Measurements from ENCODE around the gene PLA2G2C. TPM values are rescaled to one million over a fixed set of nuclear protein-coding genes. Genes with fewer than 3 reads are reported as not detected.

The PLA2G2C gene
- total RNA-seq, 4 donors from 2014 or later, result 0.31 to 0.81 TPM; not detected in 2

DNA sequence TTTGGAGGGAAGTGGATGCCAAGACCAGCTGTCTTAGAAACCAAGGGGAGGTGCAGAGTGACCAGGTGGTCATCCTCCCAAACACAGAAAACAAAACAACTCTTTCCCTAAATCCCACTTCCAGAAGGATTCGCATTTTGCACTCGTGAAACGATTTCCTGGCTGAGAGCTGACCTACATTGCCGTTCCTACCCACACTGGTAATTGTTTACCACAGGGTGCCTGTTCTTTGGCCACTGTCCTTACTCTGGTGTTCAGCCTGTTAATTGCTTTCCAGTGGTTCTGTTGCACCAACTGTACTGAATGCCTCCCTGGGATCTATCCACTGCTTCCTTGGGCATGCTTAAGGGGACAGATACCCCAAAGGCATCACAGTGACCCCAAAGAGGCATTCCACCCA, 23.2 kb upstream of the PLA2G2C start:
- Histone ChIP-seq H3K4me3 (no peak overlapping the region), H3K9me3 (no peaks in the 10 kb centered on the region), H3K36me3 (no peaks in the 10 kb centered on the region), H3K27ac (no peak overlapping the region), H3K4me1 (peaks cover 0 to 10% (median 3%) of the 10 kb centered on the region in 3 donors), H3K27me3 (peaks cover 36% of the 10 kb centered on the region)
- ATAC-seq, result no peak
- 77 to 80% methylated on average over 4 of the region's 4 CpGs for WGBS, 2 donors (ENCODE audit: low coverage in 1 of 2)
- TF ChIP-seq, protein P1, sequence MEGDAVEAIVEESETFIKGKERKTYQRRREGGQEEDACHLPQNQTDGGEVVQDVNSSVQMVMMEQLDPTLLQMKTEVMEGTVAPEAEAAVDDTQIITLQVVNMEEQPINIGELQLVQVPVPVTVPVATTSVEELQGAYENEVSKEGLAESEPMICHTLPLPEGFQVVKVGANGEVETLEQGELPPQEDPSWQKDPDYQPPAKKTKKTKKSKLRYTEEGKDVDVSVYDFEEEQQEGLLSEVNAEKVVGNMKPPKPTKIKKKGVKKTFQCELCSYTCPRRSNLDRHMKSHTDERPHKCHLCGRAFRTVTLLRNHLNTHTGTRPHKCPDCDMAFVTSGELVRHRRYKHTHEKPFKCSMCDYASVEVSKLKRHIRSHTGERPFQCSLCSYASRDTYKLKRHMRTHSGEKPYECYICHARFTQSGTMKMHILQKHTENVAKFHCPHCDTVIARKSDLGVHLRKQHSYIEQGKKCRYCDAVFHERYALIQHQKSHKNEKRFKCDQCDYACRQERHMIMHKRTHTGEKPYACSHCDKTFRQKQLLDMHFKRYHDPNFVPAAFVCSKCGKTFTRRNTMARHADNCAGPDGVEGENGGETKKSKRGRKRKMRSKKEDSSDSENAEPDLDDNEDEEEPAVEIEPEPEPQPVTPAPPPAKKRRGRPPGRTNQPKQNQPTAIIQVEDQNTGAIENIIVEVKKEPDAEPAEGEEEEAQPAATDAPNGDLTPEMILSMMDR (IDR thresholded peaks at IDR 0.05), result no peak
- TF ChIP-seq EP300 (IDR thresholded peaks at IDR 0.05) (no peak), POLR2AphosphoS5 (IDR thresholded peaks at IDR 0.05) (no peak), POLR2A (IDR thresholded peaks at IDR 0.05) (no peak)

DNA sequence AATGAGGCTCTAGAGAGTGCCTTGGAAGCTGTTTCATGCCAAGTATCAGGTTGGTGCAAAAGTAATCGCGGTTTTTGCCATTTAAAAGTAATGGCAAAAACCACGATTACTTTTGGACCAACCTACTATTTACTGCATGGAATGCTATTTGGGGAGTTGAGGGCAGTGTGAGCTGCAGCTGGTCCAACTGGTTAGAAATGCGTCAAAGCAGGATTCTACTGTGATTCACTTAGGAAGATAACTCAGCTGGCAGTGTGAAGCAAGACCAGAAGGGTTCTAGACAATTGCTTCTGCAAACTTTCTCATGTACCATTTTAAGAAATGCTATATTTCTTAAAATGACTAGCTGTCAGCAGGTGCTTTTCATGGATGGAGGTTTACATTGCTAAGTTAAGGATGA, 21.2 kb upstream of the PLA2G2C start:
- H3K4me1 ChIP-seq, result peaks cover 0 to 3% (median 0%) of the 10 kb centered on the region in 3 donors
- H3K27ac ChIP-seq, result no peak overlapping the region
- no peak overlapping the region for H3K4me3 ChIP-seq
- no peak for TF ChIP-seq POLR2A (IDR thresholded peaks at IDR 0.05)
- TF ChIP-seq, protein P1 (IDR thresholded peaks at IDR 0.05), result no peak
- TF ChIP-seq EP300 (IDR thresholded peaks at IDR 0.05), result no peak
- TF ChIP-seq POLR2AphosphoS5 (IDR thresholded peaks at IDR 0.05), result no peak
- no peaks in the 10 kb centered on the region for H3K9me3 ChIP-seq
- no peak for ATAC-seq
- 83 to 91% methylated on average over 4 of the region's 4 CpGs for WGBS, 2 donors (ENCODE audit: low coverage in 1 of 2)
- peaks cover 23% of the 10 kb centered on the region for H3K27me3 ChIP-seq
- H3K36me3 ChIP-seq, result no peaks in the 10 kb centered on the region

DNA sequence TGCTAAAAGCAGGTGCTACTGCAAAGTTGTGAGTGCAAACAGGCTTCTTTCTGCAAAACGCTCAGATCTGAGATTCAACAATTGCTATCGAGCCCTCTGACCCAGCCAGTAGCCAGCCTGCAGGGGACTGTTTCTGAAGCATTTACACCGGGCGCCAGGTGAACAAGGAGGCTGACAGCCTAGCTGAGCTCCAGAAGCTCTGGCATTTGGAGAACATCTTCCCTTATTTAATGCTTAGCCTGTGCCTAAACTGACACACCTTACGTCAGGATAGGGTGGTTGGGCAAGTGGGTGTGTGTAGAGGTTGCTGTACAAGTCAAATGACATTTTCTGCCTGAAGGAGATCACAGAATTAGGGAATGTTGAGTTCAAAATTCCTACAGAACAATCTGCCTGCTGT, 15.8 kb upstream of the PLA2G2C start:
- 95 to 100% methylated on average over 1 to 2 of the region's 5 CpGs for WGBS, 2 donors (ENCODE audit: low coverage in 1 of 2)
- no peak for TF ChIP-seq EP300 (IDR thresholded peaks at IDR 0.05)
- TF ChIP-seq POLR2AphosphoS5 (IDR thresholded peaks at IDR 0.05), result no peak
- no peak for TF ChIP-seq POLR2A (IDR thresholded peaks at IDR 0.05)
- TF ChIP-seq, protein P1 (IDR thresholded peaks at IDR 0.05), result no peak
- peaks cover 2% of the 10 kb centered on the region for H3K27me3 ChIP-seq

DNA sequence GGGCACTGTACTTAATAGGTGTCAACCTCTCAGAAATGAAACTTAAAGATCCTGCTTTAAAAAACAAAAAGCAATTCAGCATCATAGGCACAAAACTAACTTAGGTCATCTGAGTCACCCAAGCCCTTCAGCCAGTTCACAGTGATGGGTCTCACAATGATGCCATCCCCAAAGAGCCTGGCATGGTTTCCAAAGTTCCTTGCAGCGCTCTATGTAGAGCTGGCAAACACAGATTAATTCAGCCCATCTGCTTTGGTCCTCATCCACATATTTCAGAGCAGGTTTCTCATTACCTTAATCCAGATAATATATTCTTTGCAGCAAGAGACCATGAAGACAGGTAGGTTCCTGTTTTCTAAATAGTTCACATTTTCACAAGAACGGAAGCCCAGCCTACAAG, 14.6 kb upstream of the PLA2G2C start:
- Histone ChIP-seq H3K4me3 (no peak overlapping the region), H3K27ac (no peak overlapping the region), H3K27me3 (no peaks in the 10 kb centered on the region), H3K4me1 (no peaks in the 10 kb centered on the region), H3K36me3 (no peaks in the 10 kb centered on the region), H3K9me3 (no peaks in the 10 kb centered on the region)
- ATAC-seq, result no peak
- no peak for TF ChIP-seq POLR2A (IDR thresholded peaks at IDR 0.05)
- TF ChIP-seq EP300 (IDR thresholded peaks at IDR 0.05), result no peak
- TF ChIP-seq, protein P1 (IDR thresholded peaks at IDR 0.05), result no peak
- no peak for TF ChIP-seq POLR2AphosphoS5 (IDR thresholded peaks at IDR 0.05)
- WGBS, 2 donors (ENCODE audit: low coverage in 1 of 2), result 80% methylated on average over 1 to 2 of the region's 2 CpGs

More for the DNA sequence above, 15.8 kb upstream of the PLA2G2C start:
- no peak overlapping the region for H3K4me3 ChIP-seq
- ATAC-seq, result no peak
- no peaks in the 10 kb centered on the region for H3K9me3 ChIP-seq
- no peak overlapping the region for H3K27ac ChIP-seq
- no peaks in the 10 kb centered on the region for H3K36me3 ChIP-seq
- no peaks in the 10 kb centered on the region for H3K4me1 ChIP-seq

DNA sequence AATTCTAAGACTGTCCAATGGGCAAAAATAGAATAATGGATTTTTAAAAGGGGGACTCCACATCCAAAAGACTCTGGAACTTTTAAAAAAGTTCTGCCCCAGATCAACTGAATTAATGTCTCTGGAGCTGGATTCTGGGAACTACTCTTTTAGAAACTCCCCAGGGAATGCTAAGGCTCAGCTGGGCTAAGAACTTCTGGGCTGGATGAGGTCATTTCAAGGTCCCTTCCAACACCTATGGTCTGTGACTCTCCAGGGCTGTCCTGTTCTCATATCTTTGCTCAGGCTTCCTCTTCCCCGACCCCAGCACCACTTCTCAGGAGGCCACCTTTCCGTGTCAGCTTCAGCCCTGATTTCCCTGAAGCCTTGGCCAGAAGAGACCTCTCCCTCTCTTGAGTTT, 13.5 kb upstream of the PLA2G2C start:
- ATAC-seq, result no peak
- TF ChIP-seq POLR2A (IDR thresholded peaks at IDR 0.05) (no peak), POLR2AphosphoS5 (IDR thresholded peaks at IDR 0.05) (no peak), EP300 (IDR thresholded peaks at IDR 0.05) (no peak)
- TF ChIP-seq, protein P1 (IDR thresholded peaks at IDR 0.05), result no peak
- H3K27me3 ChIP-seq, result no peaks in the 10 kb centered on the region
- no peaks in the 10 kb centered on the region for H3K36me3 ChIP-seq
- no peak overlapping the region for H3K4me3 ChIP-seq
- H3K27ac ChIP-seq, result no peak overlapping the region
- WGBS, 2 donors (ENCODE audit: low coverage in 1 of 2), result 66 to 67% methylated on average over 2 of the region's 2 CpGs
- peaks cover 0 to 6% (median 0%) of the 10 kb centered on the region in 3 donors for H3K4me1 ChIP-seq
- no peaks in the 10 kb centered on the region for H3K9me3 ChIP-seq
